WI38 (cell line): Measurements from ENCODE around the gene MS4A13.

ENCODE experiments used
- H3K4me3 ChIP-seq: 2 replicates; pipeline ENCODE4 v1.5.1; 2011; ENCODE audit warnings: low read depth, mild to moderate bottlenecking, control low read depth, low read length
- CTCF ChIP-seq: IDR thresholded peaks from 2 replicates; pipeline ENCODE4 v1.5.1; 2012; ENCODE audit warnings: low read depth, mild to moderate bottlenecking, control low read depth, low read length

MS4A13 gene, protein sequence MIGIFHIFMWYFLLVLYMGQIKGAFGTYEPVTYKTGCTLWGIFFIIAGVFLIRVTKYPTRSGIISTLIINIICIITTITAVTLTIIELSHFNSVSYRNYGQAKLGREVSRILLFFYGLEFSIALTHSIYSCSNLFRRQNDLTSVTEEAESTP

GRCh38 chr11:60515144-60515855 is at the start of gene MS4A13:
TSS of gene MS4A13 (plus strand) at chr11:60515392. CDS start at chr11:60518084, 2,692 bp downstream.
- TF ChIP-seq CTCF: no peak

DNA sequence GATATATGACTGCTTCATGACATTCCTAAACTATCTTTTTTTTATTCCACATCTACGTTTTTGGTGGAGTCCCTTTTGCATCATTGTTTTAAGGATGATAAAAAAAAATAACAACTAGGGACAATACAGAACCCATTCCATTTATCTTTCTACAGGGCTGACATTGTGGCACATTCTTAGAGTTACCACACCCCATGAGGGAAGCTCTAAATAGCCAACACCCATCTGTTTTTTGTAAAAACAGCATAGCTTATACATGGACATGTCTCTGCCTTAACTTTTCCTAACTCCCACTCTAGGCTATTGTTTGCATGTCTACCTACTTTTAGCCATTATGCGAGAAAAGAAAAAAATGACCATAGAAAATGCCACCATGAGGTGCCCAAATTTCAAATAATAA is 46.4 kb upstream of the MS4A13 start:
- TF ChIP-seq CTCF: no peak
- H3K4me3 ChIP-seq: no peak overlapping the region

More at GRCh38 chr11:60515144-60515855, at the start of gene MS4A13:
- no peak within 1 kb of the TSS for H3K4me3 ChIP-seq

- no peak overlapping the region for H3K4me3 ChIP-seq
- TF ChIP-seq CTCF: no peak
Measured at GRCh38 chr11:60469723-60470122, 45.5 kb upstream of the MS4A13 start.

DNA sequence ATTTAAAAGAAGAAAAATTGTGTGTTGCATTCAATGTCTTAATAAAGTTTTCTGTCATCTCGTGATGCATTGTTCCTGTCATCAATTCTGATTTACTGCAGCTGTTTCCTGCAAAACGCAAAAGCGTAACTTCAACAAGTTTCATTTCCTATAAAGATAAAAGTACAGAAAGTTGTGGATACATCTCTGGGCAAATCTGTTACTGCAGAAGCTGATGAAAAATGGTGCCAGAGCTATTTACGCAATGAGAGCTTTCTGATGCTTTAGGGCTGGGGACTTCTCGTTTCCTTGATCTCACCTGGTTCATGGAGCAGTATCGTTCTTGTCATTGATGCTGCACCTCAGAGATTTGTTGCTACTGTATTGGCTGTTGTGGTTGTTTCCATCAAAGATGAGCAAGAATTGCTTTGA is 38.2 kb upstream of the MS4A13 start:
- no peak overlapping the region for H3K4me3 ChIP-seq
- no peak for TF ChIP-seq CTCF

GRCh38 chr11:60482361-60482760 is 32.8 kb upstream of the MS4A13 start:
- no peak for TF ChIP-seq CTCF
- H3K4me3 ChIP-seq: no peak overlapping the region

DNA sequence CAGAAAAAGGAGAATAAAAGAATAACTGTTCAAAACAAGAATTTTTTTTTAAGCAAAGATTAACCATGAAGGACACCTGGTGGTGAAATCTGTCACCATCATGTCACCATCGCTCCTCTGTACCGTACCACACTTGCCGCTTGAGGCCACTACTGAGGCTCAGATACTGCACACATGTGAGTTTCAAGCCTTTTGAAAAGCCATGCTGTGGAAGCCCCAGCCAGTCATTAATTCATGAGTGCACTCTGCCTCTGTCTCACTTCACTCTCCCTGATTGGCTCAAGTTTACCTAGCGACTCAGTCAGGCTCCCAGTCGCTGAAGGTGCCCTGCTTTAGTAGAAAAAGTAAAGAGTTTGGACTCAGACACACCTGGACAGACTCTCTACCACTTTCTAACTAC is 29.2 kb upstream of the MS4A13 start:
- TF ChIP-seq CTCF: no peak
- H3K4me3 ChIP-seq: no peak overlapping the region

GRCh38 chr11:60492488-60493009 is 22.6 kb upstream of the MS4A13 start, which contains the start of gene MS4A12:
TSS of gene MS4A12 (plus strand) at chr11:60492778. CDS start at chr11:60497319, 4,541 bp downstream.
- H3K4me3 ChIP-seq: no peak within 1 kb of the TSS
- TF ChIP-seq CTCF: no peak
